ENCODE data around the gene PDGFD. TPM values are rescaled to one million over a fixed set of nuclear protein-coding genes. Genes with fewer than 3 reads are reported as not detected.

The PDGFD gene
- total RNA-seq, 2 donors from 2014 or later = 14.4 to 27.8 TPM

GRCh38 chr11:103942646-103943045, 221.3 kb downstream of the PDGFD start:
- no peak for DNase-seq (ENCODE audit: low spot score)
- Histone ChIP-seq H3K36me3 (no peaks in the 10 kb centered on the region), H3K27ac (no peak overlapping the region), H3K4me3 (no peak overlapping the region), H3K27me3 (no peaks in the 10 kb centered on the region), H3K9me3 (no peaks in the 10 kb centered on the region), H3K4me1 (no peaks in the 10 kb centered on the region)
- TF ChIP-seq, protein P1, sequence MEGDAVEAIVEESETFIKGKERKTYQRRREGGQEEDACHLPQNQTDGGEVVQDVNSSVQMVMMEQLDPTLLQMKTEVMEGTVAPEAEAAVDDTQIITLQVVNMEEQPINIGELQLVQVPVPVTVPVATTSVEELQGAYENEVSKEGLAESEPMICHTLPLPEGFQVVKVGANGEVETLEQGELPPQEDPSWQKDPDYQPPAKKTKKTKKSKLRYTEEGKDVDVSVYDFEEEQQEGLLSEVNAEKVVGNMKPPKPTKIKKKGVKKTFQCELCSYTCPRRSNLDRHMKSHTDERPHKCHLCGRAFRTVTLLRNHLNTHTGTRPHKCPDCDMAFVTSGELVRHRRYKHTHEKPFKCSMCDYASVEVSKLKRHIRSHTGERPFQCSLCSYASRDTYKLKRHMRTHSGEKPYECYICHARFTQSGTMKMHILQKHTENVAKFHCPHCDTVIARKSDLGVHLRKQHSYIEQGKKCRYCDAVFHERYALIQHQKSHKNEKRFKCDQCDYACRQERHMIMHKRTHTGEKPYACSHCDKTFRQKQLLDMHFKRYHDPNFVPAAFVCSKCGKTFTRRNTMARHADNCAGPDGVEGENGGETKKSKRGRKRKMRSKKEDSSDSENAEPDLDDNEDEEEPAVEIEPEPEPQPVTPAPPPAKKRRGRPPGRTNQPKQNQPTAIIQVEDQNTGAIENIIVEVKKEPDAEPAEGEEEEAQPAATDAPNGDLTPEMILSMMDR (IDR thresholded peaks at IDR 0.05) = no peak

GRCh38 chr11:103940551-103940950, 223.4 kb downstream of the PDGFD start:
- TF ChIP-seq, protein P1 (IDR thresholded peaks at IDR 0.05) = no peak
- no peaks in the 10 kb centered on the region for H3K36me3 ChIP-seq
- no peaks in the 10 kb centered on the region for H3K9me3 ChIP-seq
- no peak overlapping the region for H3K4me3 ChIP-seq
- H3K4me1 ChIP-seq = no peaks in the 10 kb centered on the region
- H3K27ac ChIP-seq = no peak overlapping the region
- DNase-seq (ENCODE audit: low spot score) = no peak
- H3K27me3 ChIP-seq = no peaks in the 10 kb centered on the region

GRCh38 chr11:103939694-103940093, 224.3 kb downstream of the PDGFD start:
- Histone ChIP-seq H3K4me1 (no peaks in the 10 kb centered on the region), H3K36me3 (no peaks in the 10 kb centered on the region), H3K27me3 (no peaks in the 10 kb centered on the region), H3K9me3 (no peaks in the 10 kb centered on the region), H3K27ac (no peak overlapping the region), H3K4me3 (no peak overlapping the region)
- DNase-seq (ENCODE audit: low spot score) = no peak
- TF ChIP-seq, protein P1 (IDR thresholded peaks at IDR 0.05) = no peak

- Histone ChIP-seq H3K4me1 (no peaks in the 10 kb centered on the region), H3K36me3 (no peaks in the 10 kb centered on the region), H3K27ac (no peak overlapping the region), H3K27me3 (no peaks in the 10 kb centered on the region), H3K4me3 (no peak overlapping the region), H3K9me3 (no peaks in the 10 kb centered on the region)
- no peak for DNase-seq (ENCODE audit: low spot score)
- TF ChIP-seq, protein P1 (IDR thresholded peaks at IDR 0.05) = no peak
These were observed 227.9 kb downstream of the PDGFD start for GRCh38 chr11:103936059-103936458.

GRCh38 chr11:103935219-103935618, 228.7 kb downstream of the PDGFD start:
- TF ChIP-seq, protein P1 (IDR thresholded peaks at IDR 0.05) = no peak
- Histone ChIP-seq H3K4me1 (no peaks in the 10 kb centered on the region), H3K27me3 (no peaks in the 10 kb centered on the region), H3K4me3 (no peak overlapping the region), H3K36me3 (no peaks in the 10 kb centered on the region), H3K9me3 (no peaks in the 10 kb centered on the region), H3K27ac (no peak overlapping the region)
- DNase-seq (ENCODE audit: low spot score) = no peak

DNA sequence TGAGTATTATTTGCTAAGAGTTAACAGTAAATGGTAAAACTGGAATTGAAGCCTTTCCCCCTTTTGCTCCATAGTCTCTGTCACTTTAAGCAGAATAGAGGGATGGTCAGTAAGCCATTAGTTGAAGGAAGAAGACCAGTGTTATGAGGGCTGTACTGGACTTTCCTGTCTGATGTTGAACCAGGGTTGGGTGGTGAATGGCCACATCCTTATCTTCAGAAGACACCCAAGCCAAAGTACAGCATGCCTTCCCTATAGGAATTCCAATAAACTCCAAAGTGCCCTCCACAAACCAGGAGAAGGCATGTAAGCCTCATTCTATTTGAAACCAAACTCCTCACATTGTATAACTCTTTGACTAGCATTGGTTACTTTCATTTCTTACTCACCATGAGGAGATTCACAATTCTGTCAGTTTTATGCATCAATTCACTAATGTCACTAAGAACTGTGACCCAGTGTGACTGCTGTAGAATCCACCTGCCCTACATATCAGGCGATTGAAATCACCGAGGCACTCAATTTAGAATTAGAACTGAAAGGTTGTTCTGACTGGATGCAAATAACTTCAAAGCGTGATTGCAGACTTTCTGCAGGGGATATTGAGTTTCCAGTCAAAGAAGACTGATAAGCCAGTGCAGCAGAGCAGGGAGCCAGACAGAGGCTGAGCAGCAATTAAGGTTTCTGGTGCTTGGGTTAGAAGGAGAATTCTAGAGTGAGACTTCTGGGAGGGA, 234.6 kb downstream of the PDGFD start:
- no peaks in the 10 kb centered on the region for H3K36me3 ChIP-seq
- H3K9me3 ChIP-seq = no peaks in the 10 kb centered on the region
- DNase-seq (ENCODE audit: low spot score) = no peak
- no peaks in the 10 kb centered on the region for H3K4me1 ChIP-seq
- no peak overlapping the region for H3K27ac ChIP-seq
- TF ChIP-seq, protein P1 (IDR thresholded peaks at IDR 0.05) = no peak
- no peak overlapping the region for H3K4me3 ChIP-seq
- H3K27me3 ChIP-seq = no peaks in the 10 kb centered on the region

All from right atrium auricular region (tissue), 2 donors.